Gastroesophageal sphincter (tissue), 4 donors: ENCODE measurements around the gene PEPD. TPM values are rescaled to one million over a fixed set of nuclear protein-coding genes. Genes with fewer than 3 reads are reported as not detected.

ENCODE experiments used
- ATAC-seq: fragments of 150-250 bp; one replicate; pipeline ENCODE4 v1.9.1; 2016; ENCODE audit warnings: mild to moderate bottlenecking, moderate library complexity
- H3K27ac ChIP-seq, 4 donors: fragments of 200-600 bp; sonication (generic) in 3 of 4; 1 replicate in 3 of 4; 2 replicates in 1 of 4; pipeline ENCODE4 v1.5.1; 2016 to 2019
- H3K27me3 ChIP-seq: fragments of 200-600 bp; sonication (generic); one replicate; pipeline ENCODE4 v1.5.1; 2019
- H3K36me3 ChIP-seq, 2 donors: fragments of 200-600 bp; sonication (generic); one replicate each; pipeline ENCODE4 v1.5.1; 2019; ENCODE audit warnings: control low read depth in 1 of 2
- H3K4me1 ChIP-seq, 3 donors: fragments of 200-600 bp; sonication (generic); 1 replicate in 2 of 3; 2 replicates in 1 of 3; pipeline ENCODE4 v1.5.1; 2016 to 2019; ENCODE audit warnings: control low read depth in 2 of 3
- H3K4me3 ChIP-seq, 2 donors: fragments of 200-600 bp; sonication (generic); one replicate each; pipeline ENCODE4 v1.5.1; 2019; ENCODE audit warnings: mild to moderate bottlenecking in 1 of 2, moderate library complexity in 1 of 2
- H3K9me3 ChIP-seq, 3 donors: fragments of 200-600 bp; sonication (generic); one replicate each; pipeline ENCODE4 v1.5.1; 2017 to 2019; ENCODE audit warnings: control low read depth in 2 of 3
- CTCF ChIP-seq, 4 experiments: fragments of 200-600 bp in 2 of 4; fragments of 450-650 bp in 2 of 4; sonication (generic) in 1 of 4; IDR thresholded peaks; one replicate each; pipeline ENCODE4 v1.5.1; 2017 to 2019; ENCODE audit warnings: antibody characterized with exemption in 4 of 4, mild to moderate bottlenecking in 2 of 4, moderate library complexity in 2 of 4
- EP300 ChIP-seq: sonication (generic); formaldehyde crosslinking; IDR thresholded peaks from one replicate; pipeline ENCODE4 v1.6.1; 2017; ENCODE audit warnings: antibody characterized with exemption, mild to moderate bottlenecking
- POLR2A ChIP-seq, 2 donors: fragments of 450-650 bp; IDR thresholded peaks; one replicate each; pipeline ENCODE4 v1.6.1; 2017; ENCODE audit warnings: antibody characterized with exemption in 2 of 2, mild to moderate bottlenecking in 2 of 2, moderate library complexity in 1 of 2
- POLR2AphosphoS5 ChIP-seq: sonication (generic); formaldehyde crosslinking; IDR thresholded peaks from one replicate; pipeline ENCODE4 v1.6.1; 2017; ENCODE audit warnings: antibody characterized with exemption
- WGBS, 2 donors: methylation state at CpG; one replicate each; pipeline ENCODE4 v1.1.5; 2018; ENCODE audit warnings: low coverage in 1 of 2; 5-methylcytosine and 5-hydroxymethylcytosine counted together
- total RNA-seq, 4 donors: library from RNA; depleted of rRNA; stranded (reverse); fragments of >200 nt; gene quantifications; one replicate each; pipeline ENCODE4 v1.1.0, GENCODE V29; 2016

Gene PEPD
- total RNA-seq, 4 donors from 2014 or later, result 61.3 to 77.7 (median 69.6) TPM

DNA sequence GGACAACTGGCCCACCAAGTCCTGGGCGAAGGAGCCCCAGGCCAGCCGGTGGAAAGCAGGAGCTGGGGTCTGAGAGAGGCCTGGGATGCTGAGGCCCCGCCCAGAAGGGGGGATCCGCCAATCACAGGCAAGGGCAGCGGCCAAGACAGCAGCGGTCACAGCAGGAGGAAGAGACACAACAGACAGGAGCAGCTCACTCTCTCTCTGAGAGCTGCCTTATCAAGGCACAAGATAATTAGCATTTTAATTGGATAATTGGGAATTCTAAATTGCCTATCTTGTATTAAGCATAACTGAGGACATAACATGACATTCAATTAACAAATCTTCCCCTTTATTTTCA lies 101.8 kb downstream of the PEPD start:
- no peaks in the 10 kb centered on the region for H3K9me3 ChIP-seq
- peaks cover 0 to 9% of the 10 kb centered on the region in 2 donors for H3K36me3 ChIP-seq
- H3K27ac ChIP-seq, result no peak overlapping the region
- H3K4me1 ChIP-seq, result peaks cover 0 to 5% (median 0%) of the 10 kb centered on the region in 3 donors
- no peaks in the 10 kb centered on the region for H3K27me3 ChIP-seq
- TF ChIP-seq CTCF (IDR thresholded peaks at IDR 0.05) (no peak), POLR2A (IDR thresholded peaks at IDR 0.05) (no peak), EP300 (no peak), POLR2AphosphoS5 (no peak)
- no peak for ATAC-seq
- WGBS, 2 donors, result 66 to 68% methylated on average over 2 to 3 of the region's 6 CpGs
- H3K4me3 ChIP-seq, result no peak overlapping the region

- H3K4me1 ChIP-seq, result peaks cover 0 to 5% (median 0%) of the 10 kb centered on the region in 3 donors
- 90 to 100% methylated on average over 1 to 12 of the region's 20 CpGs for WGBS, 2 donors
- H3K36me3 ChIP-seq, result peaks cover 0 to 9% of the 10 kb centered on the region in 2 donors
- H3K4me3 ChIP-seq, result no peak overlapping the region
- H3K27ac ChIP-seq, result no peak overlapping the region
- no peak for ATAC-seq
- H3K27me3 ChIP-seq, result no peaks in the 10 kb centered on the region
- no peaks in the 10 kb centered on the region for H3K9me3 ChIP-seq
- TF ChIP-seq EP300, result no peak
- no peak for TF ChIP-seq CTCF (IDR thresholded peaks at IDR 0.05)
- TF ChIP-seq POLR2AphosphoS5, result no peak
- TF ChIP-seq POLR2A (IDR thresholded peaks at IDR 0.05), result no peak
Measured at GRCh38 chr19:33418871-33419787, 102.5 kb downstream of the PEPD start.

GRCh38 chr19:33418461-33418860 lies 103.1 kb downstream of the PEPD start:
- peaks cover 0 to 9% of the 10 kb centered on the region in 2 donors for H3K36me3 ChIP-seq
- no peaks in the 10 kb centered on the region for H3K9me3 ChIP-seq
- 20 to 96% methylated on average over 1 to 5 of the region's 12 CpGs for WGBS, 2 donors
- TF ChIP-seq POLR2AphosphoS5 (no peak), POLR2A (IDR thresholded peaks at IDR 0.05) (no peak), EP300 (no peak), CTCF (IDR thresholded peaks at IDR 0.05) (no peak)
- no peaks in the 10 kb centered on the region for H3K27me3 ChIP-seq
- no peak for ATAC-seq
- no peak overlapping the region for H3K27ac ChIP-seq
- no peak overlapping the region for H3K4me3 ChIP-seq
- H3K4me1 ChIP-seq, result peaks cover 0 to 5% (median 0%) of the 10 kb centered on the region in 3 donors

DNA sequence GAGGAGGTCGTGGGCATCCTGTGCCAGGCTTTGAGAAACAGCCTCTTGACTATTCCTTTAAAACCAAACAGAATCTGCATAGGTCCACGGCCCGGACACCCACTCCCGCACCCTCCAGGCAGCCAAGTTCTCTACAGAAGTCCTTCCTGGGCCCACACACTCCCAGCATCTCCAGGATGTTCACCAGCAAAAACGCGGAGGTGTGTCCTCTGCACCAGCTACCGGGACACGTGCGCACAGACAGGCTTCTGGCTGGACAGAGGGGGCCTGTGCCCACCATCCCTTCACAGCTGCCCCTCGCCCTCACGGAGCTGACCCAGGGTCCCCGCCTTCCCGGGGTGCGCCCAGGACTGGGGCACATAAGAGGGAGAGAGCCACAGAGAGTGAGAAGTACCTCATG lies 103.8 kb downstream of the PEPD start:
- no peak overlapping the region for H3K4me3 ChIP-seq
- peaks cover 0 to 15% of the 10 kb centered on the region in 2 donors for H3K36me3 ChIP-seq
- no peaks in the 10 kb centered on the region for H3K9me3 ChIP-seq
- 96% methylated on average over 4 of the region's 14 CpGs; no CpG with 5 or more reads in 1 of the 2 donors for WGBS, 2 donors
- ATAC-seq, result no peak
- TF ChIP-seq POLR2AphosphoS5 (no peak), EP300 (no peak), POLR2A (IDR thresholded peaks at IDR 0.05) (no peak), CTCF (IDR thresholded peaks at IDR 0.05) (no peak)
- no peak overlapping the region for H3K27ac ChIP-seq
- H3K27me3 ChIP-seq, result no peaks in the 10 kb centered on the region
- H3K4me1 ChIP-seq, result peaks cover 0 to 5% (median 0%) of the 10 kb centered on the region in 3 donors
